ENCODE measurements around the gene PHC1.

DNA sequence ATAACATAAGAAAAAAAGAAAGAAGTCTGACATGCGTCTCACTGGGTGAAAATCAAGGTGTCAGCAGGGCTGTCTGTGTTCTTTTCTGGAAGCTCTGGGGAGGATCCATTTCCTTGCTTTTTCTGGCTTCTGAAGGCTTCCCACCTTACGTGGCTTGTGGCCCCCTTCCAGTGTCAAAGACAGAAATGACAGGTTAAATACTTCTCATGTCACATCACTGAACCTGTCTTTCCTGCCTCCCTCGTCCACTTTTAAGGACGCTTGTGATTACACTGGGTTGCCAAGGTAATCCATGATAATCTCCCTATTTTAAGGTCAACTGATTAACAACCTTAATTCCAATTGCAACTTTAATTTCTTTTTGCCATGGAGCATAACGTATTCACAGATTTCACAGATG lies 4.6 kb upstream of the PHC1 start:
- TF ChIP-seq, protein P1, sequence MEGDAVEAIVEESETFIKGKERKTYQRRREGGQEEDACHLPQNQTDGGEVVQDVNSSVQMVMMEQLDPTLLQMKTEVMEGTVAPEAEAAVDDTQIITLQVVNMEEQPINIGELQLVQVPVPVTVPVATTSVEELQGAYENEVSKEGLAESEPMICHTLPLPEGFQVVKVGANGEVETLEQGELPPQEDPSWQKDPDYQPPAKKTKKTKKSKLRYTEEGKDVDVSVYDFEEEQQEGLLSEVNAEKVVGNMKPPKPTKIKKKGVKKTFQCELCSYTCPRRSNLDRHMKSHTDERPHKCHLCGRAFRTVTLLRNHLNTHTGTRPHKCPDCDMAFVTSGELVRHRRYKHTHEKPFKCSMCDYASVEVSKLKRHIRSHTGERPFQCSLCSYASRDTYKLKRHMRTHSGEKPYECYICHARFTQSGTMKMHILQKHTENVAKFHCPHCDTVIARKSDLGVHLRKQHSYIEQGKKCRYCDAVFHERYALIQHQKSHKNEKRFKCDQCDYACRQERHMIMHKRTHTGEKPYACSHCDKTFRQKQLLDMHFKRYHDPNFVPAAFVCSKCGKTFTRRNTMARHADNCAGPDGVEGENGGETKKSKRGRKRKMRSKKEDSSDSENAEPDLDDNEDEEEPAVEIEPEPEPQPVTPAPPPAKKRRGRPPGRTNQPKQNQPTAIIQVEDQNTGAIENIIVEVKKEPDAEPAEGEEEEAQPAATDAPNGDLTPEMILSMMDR (conservative IDR thresholded peaks at IDR 0.05; ENCODE audit: low read depth, low read length), result no peak
- no peak for TF ChIP-seq EZH2 (IDR thresholded peaks at IDR 0.05; ENCODE audit: low read length, unreplicated experiment)
